HG03025 (cell line): ENCODE results near the gene RAB30.
"Not testable (repeated sequence)": the region's sequence is repeated elsewhere in the genome, so short reads cannot be mapped to it uniquely, and the experiment has no call there.

Source experiments
- ATAC-seq: cut with Tn5 transposase; IDR thresholded peaks from one replicate; pipeline ENCODE4 v1.9.1; 2021; ENCODE audit warnings: mild to moderate bottlenecking, moderate library complexity; ENCODE audit not compliant: unreplicated experiment, low FRiP score

The RAB30 gene

GRCh38 chr11:83011333-83012167 is 60.1 kb downstream of the RAB30 start:
- ATAC-seq, result no peak

- ATAC-seq, result no peak
Observed at GRCh38 chr11:83009999-83010398, 61.7 kb downstream of the RAB30 start.

DNA sequence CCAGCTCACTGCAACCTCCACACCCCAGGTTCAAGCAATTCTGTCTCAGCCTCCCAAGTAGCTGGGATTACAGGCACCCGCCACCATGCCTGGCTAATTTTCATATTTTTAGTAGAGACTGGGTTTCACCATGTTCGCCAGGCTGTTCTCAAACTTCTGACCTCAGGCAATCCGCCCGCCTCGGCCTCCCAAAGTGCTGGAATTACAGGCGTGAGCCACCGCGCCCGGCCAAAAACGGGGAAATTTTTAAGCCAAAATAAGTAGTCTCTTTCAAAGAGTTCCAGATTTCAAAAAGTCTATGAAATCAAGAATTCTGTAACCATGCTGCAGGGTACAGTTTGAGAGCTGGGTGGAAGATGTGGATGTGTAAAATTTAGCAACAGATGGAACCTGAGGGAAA is 62.6 kb downstream of the RAB30 start:
- not testable (repeated sequence) for ATAC-seq

DNA sequence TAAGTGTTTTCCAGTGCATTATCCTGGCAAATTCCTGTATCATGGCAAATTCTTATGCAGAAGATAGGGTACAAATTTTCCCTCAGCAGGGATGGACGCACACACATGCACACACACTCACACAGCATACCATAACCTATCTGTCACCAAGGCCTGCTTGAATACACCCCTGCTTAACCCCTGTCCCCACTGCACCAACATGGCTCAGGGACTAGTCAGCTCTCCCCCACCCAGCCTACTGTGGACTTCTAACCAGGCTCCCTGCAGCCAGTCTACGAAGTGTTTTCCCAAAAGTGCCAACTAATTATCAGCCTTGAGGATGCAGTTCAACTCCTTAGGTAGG is 63.1 kb downstream of the RAB30 start:
- ATAC-seq, result no peak

GRCh38 chr11:83007909-83008580 is 63.7 kb downstream of the RAB30 start:
- ATAC-seq, result peak; percentile 48

GRCh38 chr11:83007477-83007876 is 64.2 kb downstream of the RAB30 start:
- no peak for ATAC-seq

GRCh38 chr11:83006877-83007330 is 64.8 kb downstream of the RAB30 start:
- ATAC-seq, result peak; percentile 75

- ATAC-seq, result no peak
Observed at GRCh38 chr11:83004746-83005556, 66.7 kb downstream of the RAB30 start.

DNA sequence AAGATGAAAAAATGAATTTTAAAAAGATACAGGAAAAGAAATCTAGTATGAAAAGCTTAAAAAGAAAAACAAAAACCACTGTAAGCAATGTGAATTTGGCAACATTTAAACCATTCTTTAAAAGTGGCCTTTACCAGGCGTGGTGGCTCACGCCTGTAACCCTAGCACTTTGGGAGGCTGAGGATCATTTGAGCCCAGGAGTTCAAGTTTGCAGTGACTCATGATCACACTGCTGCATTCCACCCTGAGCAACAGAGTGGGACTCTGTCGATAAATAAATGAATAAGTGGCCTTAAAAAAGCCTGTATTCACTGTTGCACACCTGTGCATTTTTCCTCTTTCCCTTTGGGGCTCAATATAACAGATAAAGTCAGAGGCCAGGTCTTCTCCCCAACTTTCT is 69.2 kb downstream of the RAB30 start:
- no peak for ATAC-seq

GRCh38 chr11:83002053-83002452 is 69.6 kb downstream of the RAB30 start:
- ATAC-seq, result no peak

DNA sequence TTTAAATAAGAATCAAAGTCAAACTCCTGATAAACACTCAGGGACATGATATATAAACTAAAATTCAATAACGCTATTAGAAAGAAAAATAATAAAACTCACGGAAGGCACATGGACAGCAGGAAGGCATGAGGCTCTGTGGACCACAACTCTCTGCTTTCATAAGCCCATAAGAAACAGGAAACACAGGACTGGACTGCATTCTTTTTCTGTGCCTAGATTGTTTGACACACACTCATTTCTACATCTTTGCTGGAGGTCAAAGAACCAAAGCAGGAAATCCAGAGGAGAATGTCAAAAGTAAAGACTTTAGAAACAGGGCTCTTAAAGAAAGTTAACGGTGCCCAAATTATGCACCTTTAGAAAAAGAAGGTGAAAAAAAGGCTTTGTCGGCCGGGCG is 71.3 kb downstream of the RAB30 start:
- ATAC-seq, result no peak

DNA sequence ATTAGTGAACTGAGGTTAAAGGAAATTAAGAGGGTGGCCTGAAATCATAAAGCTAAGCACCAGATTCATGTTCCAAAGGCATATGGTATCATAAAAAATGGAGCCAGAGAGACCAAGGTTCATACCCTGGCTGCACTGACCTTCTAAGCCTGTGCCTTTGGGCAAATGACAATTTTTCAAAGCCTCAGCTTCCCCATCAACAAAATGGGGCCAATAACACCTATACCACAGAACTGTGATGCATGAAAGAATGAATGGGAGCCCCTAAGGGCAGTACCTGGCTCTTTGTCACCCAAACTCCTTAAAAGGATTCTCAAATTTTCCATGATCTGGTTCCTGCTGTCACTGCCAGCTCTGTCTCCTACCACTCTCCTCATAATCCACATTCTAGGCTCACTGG is 72.5 kb downstream of the RAB30 start:
- ATAC-seq, result no peak

GRCh38 chr11:82998697-82999096 is 73.0 kb downstream of the RAB30 start:
- ATAC-seq, result no peak

DNA sequence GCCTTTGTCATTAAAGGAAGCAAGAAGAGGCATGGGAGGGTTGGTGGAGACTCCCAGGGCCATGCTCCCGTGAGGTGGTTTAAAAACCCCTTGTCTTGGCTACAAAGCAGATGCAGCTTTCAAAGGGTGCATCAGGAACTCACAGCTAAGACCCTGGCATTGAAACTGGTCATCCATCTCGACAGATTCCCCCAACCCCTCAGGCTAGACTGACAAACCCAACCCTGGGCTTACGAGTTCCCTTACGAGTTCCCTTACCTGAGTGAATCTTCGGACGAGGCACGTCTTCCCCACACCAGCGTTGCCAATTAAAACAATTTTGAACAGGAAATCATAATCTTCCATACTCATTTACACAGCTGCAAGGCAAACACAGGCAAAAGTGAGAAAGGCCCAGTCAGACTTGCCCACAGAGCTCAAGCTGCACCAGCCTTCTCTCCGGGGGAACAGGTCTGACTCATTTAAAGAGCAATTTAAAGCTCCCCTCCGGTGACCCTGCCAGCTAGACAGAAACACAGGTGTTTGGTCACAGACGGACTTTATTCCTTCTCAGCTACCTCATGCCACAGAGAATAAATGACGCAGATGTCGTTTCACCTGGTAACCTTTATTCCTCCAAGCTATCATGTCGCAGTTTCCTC is 74.6 kb downstream of the RAB30 start:
- ATAC-seq, result peak; percentile 86

DNA sequence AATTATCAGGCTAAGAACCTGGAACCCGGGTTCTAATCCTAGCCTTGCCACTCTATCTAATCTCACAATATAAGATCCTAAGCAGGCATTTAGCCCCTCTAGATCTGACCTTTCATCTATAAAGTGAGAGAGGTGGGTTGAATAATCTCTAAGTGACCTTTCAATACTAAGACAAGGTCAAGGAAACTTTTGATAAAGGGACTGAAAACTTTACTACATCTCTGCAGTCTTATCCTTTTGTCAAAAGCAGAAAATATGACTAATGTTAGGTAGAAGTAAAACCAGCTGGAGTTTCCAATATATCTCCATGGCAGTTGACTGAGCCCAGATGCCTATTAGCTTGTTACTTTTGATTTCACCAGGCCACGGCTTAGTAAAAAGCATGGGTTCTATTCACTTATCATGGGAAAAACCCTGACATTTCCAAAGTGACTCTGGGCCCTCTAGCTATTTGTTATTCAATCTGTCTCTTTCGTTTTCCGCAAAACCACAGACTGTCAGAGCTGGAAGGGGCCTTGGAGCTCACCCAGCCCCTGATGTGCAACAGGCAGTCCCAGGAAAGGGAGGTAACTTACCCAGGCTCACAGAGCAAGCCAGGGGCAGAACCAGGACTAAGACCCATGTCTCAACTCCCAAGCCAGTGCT is 75.8 kb downstream of the RAB30 start:
- ATAC-seq, result no peak

DNA sequence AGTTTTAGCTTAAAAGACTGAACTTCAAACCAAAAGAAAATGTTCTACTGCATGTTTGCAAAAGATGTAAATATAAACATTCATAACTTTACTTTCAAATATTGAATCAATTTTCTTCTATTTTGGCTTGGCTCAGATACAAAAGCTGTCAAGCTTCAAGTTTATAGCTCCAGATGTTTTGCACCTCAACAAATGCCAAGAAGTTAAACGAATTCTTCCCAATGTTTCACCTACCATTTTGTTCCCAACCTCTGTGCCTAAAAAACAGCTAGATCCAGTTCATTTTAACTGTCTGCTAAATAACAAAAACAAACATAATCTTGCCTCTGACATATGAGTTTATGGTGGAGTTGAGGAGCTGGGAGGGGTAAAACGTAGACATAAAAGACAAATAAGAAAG is 76.5 kb downstream of the RAB30 start:
- ATAC-seq, result no peak

- no peak for ATAC-seq
Observed at GRCh38 chr11:82994604-82995230, 77.0 kb downstream of the RAB30 start.

- no peak for ATAC-seq
Observed at GRCh38 chr11:82992223-82992622, 79.5 kb downstream of the RAB30 start.

DNA sequence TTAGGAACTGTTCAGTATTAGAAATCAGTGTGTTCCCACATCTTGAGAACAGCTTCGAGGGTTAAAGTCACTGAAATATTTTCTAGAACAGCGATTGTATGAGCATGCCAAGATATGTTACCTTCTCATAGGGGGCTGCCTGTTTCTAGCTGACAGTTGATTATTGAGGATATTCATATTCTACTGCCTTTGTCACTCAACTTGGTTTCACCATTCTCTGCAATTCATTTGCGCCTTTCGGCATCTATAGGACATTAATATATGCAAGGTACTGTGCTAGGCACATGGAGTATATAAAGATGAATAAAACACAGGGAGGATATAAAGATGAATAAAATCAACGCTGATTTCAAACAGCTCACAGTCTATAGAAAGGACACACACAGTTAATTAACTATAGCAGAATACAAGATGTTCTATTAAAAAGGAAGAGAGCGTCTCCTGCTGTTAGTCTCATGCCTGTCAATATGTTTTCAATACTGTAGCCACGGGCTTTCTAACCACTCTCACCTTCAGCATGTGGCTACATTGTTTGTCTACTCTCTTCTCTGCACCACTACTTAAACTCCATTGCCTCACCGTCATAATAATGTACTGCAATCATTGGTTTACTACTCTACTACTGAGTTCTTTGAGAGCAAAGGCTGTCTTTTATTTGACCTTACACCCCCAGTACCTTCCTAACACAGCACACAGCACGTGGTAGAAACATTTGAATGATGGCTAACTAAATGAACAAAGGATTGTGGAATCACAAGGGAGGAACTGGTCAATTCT is 81.9 kb downstream of the RAB30 start:
- no peak for ATAC-seq
